ENCODE data around the gene ABCF2.
A peak's percentile ranks its signal among the peaks of the same experiment; 100 is the strongest.

The ABCF2 gene

GRCh38 chr7:151252561-151252835 is 25.5 kb upstream of the ABCF2 start:
- no peak for DNase-seq

GRCh38 chr7:151251689-151252560 is 24.9 kb upstream of the ABCF2 start:
- peak; percentile 78 for DNase-seq

- DNase-seq = no peak
These were observed 24.3 kb upstream of the ABCF2 start for GRCh38 chr7:151251328-151251688.

- DNase-seq = no peak
These were observed 23.5 kb upstream of the ABCF2 start for GRCh38 chr7:151250181-151251132.

- DNase-seq = peak; percentile 48
These were observed 22.7 kb upstream of the ABCF2 start for GRCh38 chr7:151249732-151250072.

GRCh38 chr7:151249034-151249731 is 22.2 kb upstream of the ABCF2 start:
- peak; percentile 31 for DNase-seq

- peak; percentile 47 for DNase-seq
These were observed 21.5 kb upstream of the ABCF2 start, which contains the start of gene SMARCD3 for GRCh38 chr7:151248346-151249033. TSS of gene SMARCD3 (minus strand) at chr7:151248694. CDS start at chr7:151248562, 132 bp downstream.

- no peak for DNase-seq
These were observed 20.8 kb upstream of the ABCF2 start for GRCh38 chr7:151247611-151248345.

- DNase-seq = no peak
These were observed 20.0 kb upstream of the ABCF2 start for GRCh38 chr7:151246851-151247580.

GRCh38 chr7:151246102-151246850 is 19.3 kb upstream of the ABCF2 start:
- no peak for DNase-seq

- no peak for DNase-seq
These were observed 18.5 kb upstream of the ABCF2 start for GRCh38 chr7:151245360-151246101.

- no peak for DNase-seq
These were observed 17.9 kb upstream of the ABCF2 start for GRCh38 chr7:151244841-151245346.

- DNase-seq = peak; percentile 65
These were observed 17.3 kb upstream of the ABCF2 start for GRCh38 chr7:151244196-151244840.

- peak; percentile 78 for DNase-seq
These were observed 16.6 kb upstream of the ABCF2 start for GRCh38 chr7:151243408-151244195.

- no peak for DNase-seq
These were observed 16.0 kb upstream of the ABCF2 start for GRCh38 chr7:151243045-151243349.

- no peak for DNase-seq
These were observed 15.4 kb upstream of the ABCF2 start for GRCh38 chr7:151242159-151243044.

GRCh38 chr7:151241755-151242096 is 14.7 kb upstream of the ABCF2 start:
- DNase-seq = no peak
